Testis (tissue), 3 donors: ENCODE data around the gene HLCS. TPM values are rescaled to one million over a fixed set of nuclear protein-coding genes. Genes with fewer than 3 reads are reported as not detected.

Source experiments
- DNase-seq: peaks from one replicate; pipeline ENCODE4 v3.0.0-alpha.2; 2019
- H3K27ac ChIP-seq, 2 donors: fragments of 200-600 bp; sonication (generic); one replicate each; pipeline ENCODE4 v1.5.1; 2019
- H3K27me3 ChIP-seq: fragments of 200-600 bp; sonication (generic); one replicate; pipeline ENCODE4 v1.5.1; 2019
- H3K36me3 ChIP-seq: fragments of 200-600 bp; sonication (generic); one replicate; pipeline ENCODE4 v1.5.1; 2017; ENCODE audit warnings: low read depth; ENCODE audit errors: missing control alignments
- H3K4me1 ChIP-seq: fragments of 200-600 bp; sonication (generic); one replicate; pipeline ENCODE4 v1.5.1; 2019
- H3K4me3 ChIP-seq, 2 donors: fragments of 200-600 bp; sonication (generic); one replicate each; pipeline ENCODE4 v1.5.1; 2017 to 2019
- H3K9me3 ChIP-seq: fragments of 200-600 bp; sonication (generic); one replicate; pipeline ENCODE4 v1.5.1; 2017
- CTCF ChIP-seq, 3 experiments: fragments of 450-650 bp in 2 of 3; fragments of 200-600 bp in 1 of 3; sonication (generic) in 1 of 3; IDR thresholded peaks; one replicate each; pipeline ENCODE4 v1.5.1; 2016 to 2019; ENCODE audit warnings: antibody characterized with exemption in 3 of 3, mild to moderate bottlenecking in 2 of 3, moderate library complexity in 1 of 3
- POLR2A ChIP-seq: fragments of 450-650 bp; IDR thresholded peaks from one replicate; pipeline ENCODE4 v1.6.1; 2017; ENCODE audit warnings: antibody characterized with exemption, mild to moderate bottlenecking, moderate library complexity
- WGBS, 2 donors: methylation state at CpG; one replicate each; pipeline ENCODE4 v1.1.5; 2018; 5-methylcytosine and 5-hydroxymethylcytosine counted together
- intact Hi-C: fragments of 100-400 bp; cut with DNase I; formaldehyde crosslinking; loops from one replicate; pipeline ENCODE4 v1.15.1; 2023; ENCODE audit warnings: low total_unique reads
- polyA plus RNA-seq: library from polyadenylated mRNA; stranded (reverse); fragments of 350-450 nt; fragmentation: Illumina TruSeq; extraction: RNeasy Lipid Tissue Mini Kit (QIAGEN cat#74804); gene quantifications from one replicate; pipeline ENCODE4 v1.2.3, GENCODE V29; 2014; ENCODE audit warnings: low read depth, low replicate concordance; ENCODE audit not compliant: insufficient read depth
- total RNA-seq, 2 donors: library from RNA; depleted of rRNA; stranded (reverse); fragments of >200 nt; gene quantifications; one replicate each; pipeline ENCODE4 v1.2.3, GENCODE V29; 2016

Gene HLCS
- total and polyA plus RNA-seq, 3 donors from 2014 or later = 19.5 to 38.1 (median 30.1) TPM

- Histone ChIP-seq H3K27ac (no peak overlapping the region), H3K4me3 (no peak overlapping the region), H3K36me3 (no peaks in the 10 kb centered on the region), H3K27me3 (no peaks in the 10 kb centered on the region), H3K4me1 (peaks cover 14% of the 10 kb centered on the region), H3K9me3 (no peaks in the 10 kb centered on the region)
- intact Hi-C loops = no loop called here
- 17 to 22% methylated on average over 13 of the region's 13 CpGs for WGBS, 2 donors
- TF ChIP-seq POLR2A (no peak), CTCF (IDR thresholded peaks at IDR 0.05) (no peak)
- no peak for DNase-seq
Observed at GRCh38 chr21:36710729-36711048, 255.8 kb downstream of the HLCS start.

GRCh38 chr21:36709868-36710728 lies 256.4 kb downstream of the HLCS start:
- Histone ChIP-seq H3K4me3 (no peak overlapping the region), H3K4me1 (peaks cover 14% of the 10 kb centered on the region), H3K9me3 (no peaks in the 10 kb centered on the region), H3K27me3 (no peaks in the 10 kb centered on the region), H3K36me3 (no peaks in the 10 kb centered on the region), H3K27ac (no peak overlapping the region)
- 11 to 16% methylated on average over 30 to 38 of the region's 38 CpGs for WGBS, 2 donors
- DNase-seq = no peak
- TF ChIP-seq CTCF (IDR thresholded peaks at IDR 0.05) = no peak
- no peak for TF ChIP-seq POLR2A
- intact Hi-C loops = no loop called here

- Histone ChIP-seq H3K36me3 (no peaks in the 10 kb centered on the region), H3K27ac (no peak overlapping the region), H3K27me3 (no peaks in the 10 kb centered on the region), H3K4me1 (peaks cover 14% of the 10 kb centered on the region), H3K4me3 (no peak overlapping the region), H3K9me3 (no peaks in the 10 kb centered on the region)
- TF ChIP-seq POLR2A = no peak
- TF ChIP-seq CTCF (IDR thresholded peaks at IDR 0.05) = no peak
- no peak for DNase-seq
- WGBS, 2 donors = 8 to 15% methylated on average over 8 to 44 of the region's 55 CpGs
- intact Hi-C loops = no loop called here
Observed at GRCh38 chr21:36709030-36709867, 257.2 kb downstream of the HLCS start.

GRCh38 chr21:36708286-36709029 lies 258.0 kb downstream of the HLCS start:
- intact Hi-C loops = no loop called here
- no peaks in the 10 kb centered on the region for H3K9me3 ChIP-seq
- TF ChIP-seq CTCF (IDR thresholded peaks at IDR 0.05) (no peak), POLR2A (no peak)
- DNase-seq = no peak
- H3K4me3 ChIP-seq = no peak overlapping the region
- peaks cover 14% of the 10 kb centered on the region for H3K4me1 ChIP-seq
- no peaks in the 10 kb centered on the region for H3K27me3 ChIP-seq
- no peak overlapping the region for H3K27ac ChIP-seq
- 0 to 5% methylated on average over 20 to 43 of the region's 44 CpGs for WGBS, 2 donors
- no peaks in the 10 kb centered on the region for H3K36me3 ChIP-seq
